Spleen (tissue), 13 donors: ENCODE results near the gene AKR1D1. TPM values are rescaled to one million over a fixed set of nuclear protein-coding genes. Genes with fewer than 3 reads are reported as not detected.

ENCODE experiments used
- DNase-seq: peaks from one replicate; pipeline ENCODE4 v3.0.0-alpha.2; 2020
- H3K27ac ChIP-seq, 8 donors: fragments of 200-600 bp; sonication (generic) in 7 of 8; 1 replicate in 4 of 8; 2 replicates in 4 of 8; pipeline versions ENCODE4 v1.5.0 to v1.8.0; 2016 to 2021; ENCODE audit warnings: inconsistent platforms in 4 of 8, mild to moderate bottlenecking in 4 of 8, moderate library complexity in 1 of 8
- H3K27me3 ChIP-seq, 7 donors: fragments of 200-600 bp; sonication (generic) in 6 of 7; replicated peaks in 1 of 7; 1 replicate in 4 of 7; 2 replicates in 3 of 7; pipeline versions ENCODE4 v1.5.0 to v1.8.0; 2016 to 2021; ENCODE audit warnings: inconsistent platforms in 3 of 7, mild to moderate bottlenecking in 1 of 7
- H3K36me3 ChIP-seq, 6 donors: fragments of 200-600 bp; sonication (generic) in 5 of 6; 1 replicate in 4 of 6; 2 replicates in 2 of 6; pipeline versions ENCODE4 v1.5.0 to v1.8.0; 2016 to 2021; ENCODE audit warnings: inconsistent platforms in 2 of 6
- H3K4me1 ChIP-seq, 6 donors: fragments of 200-600 bp; sonication (generic) in 5 of 6; 1 replicate in 3 of 6; 2 replicates in 3 of 6; pipeline versions ENCODE4 v1.5.0 to v1.8.0; 2016 to 2021; ENCODE audit warnings: inconsistent platforms in 3 of 6
- H3K4me3 ChIP-seq, 8 donors: fragments of 200-600 bp; sonication (generic) in 7 of 8; 1 replicate in 4 of 8; 2 replicates in 4 of 8; pipeline versions ENCODE4 v1.5.0 to v1.8.0; 2016 to 2021; ENCODE audit warnings: inconsistent platforms in 4 of 8, mild to moderate bottlenecking in 4 of 8, moderate library complexity in 2 of 8
- H3K9me3 ChIP-seq, 8 donors: fragments of 200-600 bp; sonication (generic) in 7 of 8; 1 replicate in 4 of 8; 2 replicates in 4 of 8; pipeline versions ENCODE4 v1.5.0 to v1.8.0; 2016 to 2021; ENCODE audit warnings: inconsistent platforms in 4 of 8
- POLR2A ChIP-seq, 3 donors: fragments of 450-650 bp; IDR thresholded peaks; one replicate each; pipeline ENCODE4 v1.5.1; 2017; ENCODE audit warnings: antibody characterized with exemption in 3 of 3, mild to moderate bottlenecking in 1 of 3
- POLR2AphosphoS5 ChIP-seq, 3 donors: sonication (generic); formaldehyde crosslinking; IDR thresholded peaks; one replicate each; pipeline ENCODE4 v1.5.1; 2017; ENCODE audit warnings: antibody characterized with exemption in 3 of 3
- WGBS, 5 donors: extraction: QIAGEN DNeasy Blood & Tissue Kit in 3 of 5; methylation state at CpG; one replicate each; pipeline versions ENCODE4 v1.1.5 to v1.1.7; 2013 to 2018; 5-methylcytosine and 5-hydroxymethylcytosine counted together
- intact Hi-C: fragments of 100-400 bp; cut with DNase I; formaldehyde crosslinking; loops from one replicate; pipeline ENCODE4 v1.15.0; 2023; ENCODE audit warnings: low total_unique reads
- long read RNA-seq, 2 donors: transcript quantifications; one replicate each; lab custom pipeline, GENCODE V29; 2026
- polyA plus RNA-seq, 3 donors: library from polyadenylated mRNA; stranded (reverse); fragments of 200-250 nt; gene quantifications; one replicate each; pipeline ENCODE4 v1.2.1, GENCODE V29; 2013
- total RNA-seq, 7 donors: library from RNA; depleted of rRNA in 3 of 7; stranded (reverse); fragments of >200 nt in 3 of 7; fragmentation: NEBNext Ultra II Directional in 4 of 7; extraction: Animal tissue kit (Norgen Biotek cat#: 25700) in 4 of 7; gene quantifications; one replicate each; pipeline versions ENCODE4 v1.1.0 to v1.2.1, GENCODE V29; 2016 to 2021
- TF ChIP-seq, protein P1 (sequence below), 11 experiments: fragments of 200-600 bp in 7 of 11; fragments of 450-650 bp in 4 of 11; sonication (generic) in 4 of 11; IDR thresholded peaks in 8 of 11; conservative IDR thresholded peaks in 3 of 11; 1 replicate in 7 of 11; 2 replicates in 4 of 11; pipeline versions ENCODE4 v1.4.0 to v1.8.0; 2016 to 2021; ENCODE audit warnings: antibody characterized with exemption in 11 of 11, inconsistent platforms in 4 of 11, mild to moderate bottlenecking in 1 of 11
- donor health status: healthy with polysubstance abuse.
- donor health status: DM: no; HTN: no; CAD: no; lungs with moderate emphysema.
- donor health status: DM: no; HTN: no; CAD: no.
- donor health status: Bipolar disorder and iron deficiency.
- donor health status: healthy.
- donor health status: DM: no; HTN: no; CAD: no.
- donor health status: DM: yes; HTN: yes; CAD: no.

AKR1D1 gene
- total RNA-seq = under 1 TPM in 1 of 7 donors, not detected in 6; 0.39 TPM
- polyA plus RNA-seq = not detected
- long read RNA-seq, donor 1 = 0 reads
- long read RNA-seq, donor 2 = 0 reads

DNA sequence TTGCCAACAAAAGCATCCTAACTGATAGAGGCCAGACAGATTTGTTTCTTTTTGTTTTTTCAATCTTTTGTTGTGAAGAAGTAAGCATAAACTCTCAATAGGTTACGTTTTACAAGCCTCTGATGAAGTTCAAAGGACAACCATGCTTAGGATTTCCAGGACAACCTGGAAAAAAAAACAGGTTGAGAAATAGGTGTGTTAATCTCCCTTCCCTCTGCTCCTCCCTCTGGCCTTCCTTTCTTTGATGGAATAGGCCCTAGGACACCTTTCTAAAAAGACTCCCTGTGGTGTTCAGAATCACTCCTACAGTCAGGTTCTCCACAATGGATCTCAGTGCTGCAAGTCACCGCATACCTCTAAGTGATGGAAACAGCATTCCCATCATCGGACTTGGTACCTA, at the start of gene AKR1D1:
Gene AKR1D1, plus strand, starts transcription at position 264 of the 400 bp plus-strand sequence. Its CDS starts 60 bp downstream, at position 324.
- no peaks in the 10 kb centered on the region for H3K36me3 ChIP-seq
- no peaks in the 10 kb centered on the region for H3K27me3 ChIP-seq

DNA sequence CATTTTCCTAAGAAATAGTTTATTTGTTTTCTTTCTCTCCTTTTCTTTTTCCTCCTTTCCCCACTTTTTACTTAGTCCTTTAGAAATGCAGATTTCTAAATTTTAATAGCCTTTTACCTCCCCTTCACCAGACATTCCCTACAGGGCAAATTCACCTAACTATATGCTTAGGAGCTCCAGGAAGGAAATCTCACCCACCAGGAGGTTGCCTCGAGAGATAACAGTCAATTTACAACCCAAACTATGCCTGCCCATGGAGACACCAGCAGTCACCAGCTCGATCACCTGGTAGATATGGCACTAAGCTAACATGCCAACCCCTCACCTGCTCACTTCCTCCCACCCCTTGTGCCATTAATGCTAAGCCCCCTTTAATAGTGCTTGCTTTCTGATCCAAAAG, 49.2 kb upstream of the AKR1D1 start:
- Histone ChIP-seq H3K4me3 (no peak overlapping the region), H3K27ac (peak overlapping the region in 1 of 8 donors; percentile 31), H3K27me3 (no peaks in the 10 kb centered on the region), H3K4me1 (peaks cover 0 to 24% (median 0%) of the 10 kb centered on the region in 6 donors), H3K36me3 (no peaks in the 10 kb centered on the region), H3K9me3 (peaks cover 0 to 12% (median 4%) of the 10 kb centered on the region in 8 donors)
- 28 to 48% (median 42%) methylated on average over 2 of the region's 2 CpGs for WGBS, 5 donors
- no peak for DNase-seq
- no peak for TF ChIP-seq POLR2A (IDR thresholded peaks at IDR 0.05)
- TF ChIP-seq, protein P1, sequence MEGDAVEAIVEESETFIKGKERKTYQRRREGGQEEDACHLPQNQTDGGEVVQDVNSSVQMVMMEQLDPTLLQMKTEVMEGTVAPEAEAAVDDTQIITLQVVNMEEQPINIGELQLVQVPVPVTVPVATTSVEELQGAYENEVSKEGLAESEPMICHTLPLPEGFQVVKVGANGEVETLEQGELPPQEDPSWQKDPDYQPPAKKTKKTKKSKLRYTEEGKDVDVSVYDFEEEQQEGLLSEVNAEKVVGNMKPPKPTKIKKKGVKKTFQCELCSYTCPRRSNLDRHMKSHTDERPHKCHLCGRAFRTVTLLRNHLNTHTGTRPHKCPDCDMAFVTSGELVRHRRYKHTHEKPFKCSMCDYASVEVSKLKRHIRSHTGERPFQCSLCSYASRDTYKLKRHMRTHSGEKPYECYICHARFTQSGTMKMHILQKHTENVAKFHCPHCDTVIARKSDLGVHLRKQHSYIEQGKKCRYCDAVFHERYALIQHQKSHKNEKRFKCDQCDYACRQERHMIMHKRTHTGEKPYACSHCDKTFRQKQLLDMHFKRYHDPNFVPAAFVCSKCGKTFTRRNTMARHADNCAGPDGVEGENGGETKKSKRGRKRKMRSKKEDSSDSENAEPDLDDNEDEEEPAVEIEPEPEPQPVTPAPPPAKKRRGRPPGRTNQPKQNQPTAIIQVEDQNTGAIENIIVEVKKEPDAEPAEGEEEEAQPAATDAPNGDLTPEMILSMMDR (IDR thresholded peaks at IDR 0.05 in 8 of 11, conservative IDR thresholded peaks at IDR 0.05 in 3 of 11) = no peak
- TF ChIP-seq POLR2AphosphoS5 (IDR thresholded peaks at IDR 0.05) = no peak
- intact Hi-C loops = no loop called here

More for the DNA sequence above, at the start of gene AKR1D1:
- H3K4me1 ChIP-seq = peaks cover 0 to 13% (median 2%) of the 10 kb centered on the region in 6 donors
- no peak within 1 kb of the TSS for H3K4me3 ChIP-seq
- no peak for DNase-seq
- intact Hi-C loops = no loop called here
- 84 to 91% (median 91%) methylated on average over 3 of the region's 3 CpGs for WGBS, 5 donors
- H3K27ac ChIP-seq = peak within 1 kb of the TSS in 6 of 8 donors; percentile 4 to 45 (median 18)
- peaks cover 0 to 22% (median 12%) of the 10 kb centered on the region in 8 donors for H3K9me3 ChIP-seq
- no peak for TF ChIP-seq POLR2AphosphoS5 (IDR thresholded peaks at IDR 0.05)
- TF ChIP-seq POLR2A (IDR thresholded peaks at IDR 0.05) = no peak
- TF ChIP-seq, protein P1 (IDR thresholded peaks at IDR 0.05 in 8 of 11, conservative IDR thresholded peaks at IDR 0.05 in 3 of 11) = no peak

- H3K4me1 ChIP-seq = peaks cover 0 to 24% (median 0%) of the 10 kb centered on the region in 6 donors
- no peak overlapping the region for H3K4me3 ChIP-seq
- H3K27ac ChIP-seq = peak overlapping the region in 1 of 8 donors; percentile 28
- TF ChIP-seq, protein P1 (IDR thresholded peaks at IDR 0.05 in 8 of 11, conservative IDR thresholded peaks at IDR 0.05 in 3 of 11) = no peak
- no peak for TF ChIP-seq POLR2A (IDR thresholded peaks at IDR 0.05)
- TF ChIP-seq POLR2AphosphoS5 (IDR thresholded peaks at IDR 0.05) = no peak
- H3K36me3 ChIP-seq = no peaks in the 10 kb centered on the region
- DNase-seq = no peak
- WGBS, 5 donors = 80 to 91% (median 86%) methylated on average over 4 of the region's 4 CpGs
- H3K27me3 ChIP-seq = no peaks in the 10 kb centered on the region
- H3K9me3 ChIP-seq = peaks cover 0 to 12% (median 4%) of the 10 kb centered on the region in 8 donors
- intact Hi-C loops = no loop called here
These were observed 47.1 kb upstream of the AKR1D1 start for GRCh38 chr7:138029126-138029525.

GRCh38 chr7:138029941-138030340, 46.3 kb upstream of the AKR1D1 start:
- DNase-seq = no peak
- intact Hi-C loops = no loop called here
- Histone ChIP-seq H3K36me3 (no peaks in the 10 kb centered on the region), H3K4me1 (peaks cover 0 to 24% (median 0%) of the 10 kb centered on the region in 6 donors), H3K9me3 (peaks cover 0 to 10% (median 2%) of the 10 kb centered on the region in 8 donors), H3K4me3 (no peak overlapping the region), H3K27ac (no peak overlapping the region), H3K27me3 (no peaks in the 10 kb centered on the region)
- WGBS, 5 donors = 81 to 96% (median 87%) methylated on average over 2 of the region's 2 CpGs
- TF ChIP-seq, protein P1 (IDR thresholded peaks at IDR 0.05 in 8 of 11, conservative IDR thresholded peaks at IDR 0.05 in 3 of 11) = no peak
- TF ChIP-seq POLR2A (IDR thresholded peaks at IDR 0.05) (no peak), POLR2AphosphoS5 (IDR thresholded peaks at IDR 0.05) (no peak)
